ENCODE data around the gene RHNO1. TPM values are rescaled to one million over a fixed set of nuclear protein-coding genes. Genes with fewer than 3 reads are reported as not detected.

Gene RHNO1
- total and polyA plus RNA-seq, 2 of the 13 experiments (the other 11 are each of a cell fraction or from before 2014, with no cell fraction given): 27.2 to 49.6 TPM

GRCh38 chr12:2836574-2836973, 40.4 kb upstream of the RHNO1 start:
- Histone ChIP-seq H3K27ac (ENCODE audit: extremely low read length, insufficient read depth, low read length) (no peak overlapping the region), H3K36me3 (replicated peaks in 1 of 2; ENCODE audit: control insufficient read depth in 1 of 2, insufficient read depth in 2 of 2, low read length in 2 of 2) (peaks cover 0 to 3% of the 10 kb centered on the region in 2 experiments; a peak in 3 of 5 replicates), H3K79me2 (ENCODE audit: insufficient read depth, low read length) (no peaks in the 10 kb centered on the region), H3K9ac (ENCODE audit: insufficient read depth, low read depth, low read length) (no peak overlapping the region), H4K20me1 (ENCODE audit: insufficient read depth, low read length) (no peaks in the 10 kb centered on the region), H3K4me2 (ENCODE audit: low read depth, low read length) (no peak overlapping the region), H3K4me3 (replicated peaks in 1 of 3; ENCODE audit: insufficient read depth in 1 of 3, low read depth in 2 of 3, low read length in 3 of 3) (no peak overlapping the region), H3K9me3 (ENCODE audit: low read length) (no peaks in the 10 kb centered on the region), H3K4me1 (ENCODE audit: insufficient read depth, low read length) (no peaks in the 10 kb centered on the region), H3K27me3 (ENCODE audit: control insufficient read depth in 1 of 2, insufficient read depth in 2 of 2, low read length in 2 of 2) (no peaks in the 10 kb centered on the region), H2AFZ (ENCODE audit: low read length) (no peak overlapping the region)
- no peak for TF ChIP-seq TBX2 (CRISPR knock-in tag; IDR thresholded peaks at IDR 0.05; ENCODE audit: borderline replicate concordance)
- 92% methylated on average over 8 of the region's 8 CpGs for WGBS (ENCODE audit: low lambda C conversion rate)
- ATAC-seq (no peak), FAIRE-seq (no peak), DNase-seq (ENCODE audit: low spot score) (no peak)
- POLR2A ChIA-PET: interaction anchor here (1.6 kb wide), 1 partner anchor 13 kb away, joined by 3 read pairs; no protein-coding TSS in a partner anchor
- in situ Hi-C loops (cut with HindIII; ENCODE audit: extremely low pct_ligation_motif_present, low pct_unique_long_range_greater_than_20kb) (no loop called here), intact Hi-C loops (cut with micrococcal nuclease; ENCODE audit: unreplicated experiment) (no loop called here)
- no TSS peak for BruUV-seq (replicated peaks)
- CTCF ChIA-PET (ENCODE audit: low intra/inter-chr PET ratio, low total read pairs): no interaction called here

- DNase-seq (ENCODE audit: low spot score) (no peak), FAIRE-seq (no peak), ATAC-seq (no peak)
- Histone ChIP-seq H3K4me1 (ENCODE audit: insufficient read depth, low read length) (peaks cover 13% of the 10 kb centered on the region), H3K4me3 (replicated peaks in 1 of 3; ENCODE audit: insufficient read depth in 1 of 3, low read depth in 2 of 3, low read length in 3 of 3) (no peak overlapping the region), H4K20me1 (ENCODE audit: insufficient read depth, low read length) (no peaks in the 10 kb centered on the region), H3K4me2 (ENCODE audit: low read depth, low read length) (no peak overlapping the region), H3K79me2 (ENCODE audit: insufficient read depth, low read length) (no peaks in the 10 kb centered on the region), H3K36me3 (replicated peaks in 1 of 2; ENCODE audit: control insufficient read depth in 1 of 2, insufficient read depth in 2 of 2, low read length in 2 of 2) (peaks cover 3 to 4% of the 10 kb centered on the region in 2 experiments; a peak in 3 of 5 replicates), H3K27ac (ENCODE audit: extremely low read length, insufficient read depth, low read length) (no peak overlapping the region), H3K9ac (ENCODE audit: insufficient read depth, low read depth, low read length) (no peak overlapping the region), H3K9me3 (ENCODE audit: low read length) (no peaks in the 10 kb centered on the region), H2AFZ (ENCODE audit: low read length) (no peak overlapping the region), H3K27me3 (ENCODE audit: control insufficient read depth in 1 of 2, insufficient read depth in 2 of 2, low read length in 2 of 2) (no peaks in the 10 kb centered on the region; a peak in 1 of 5 replicates)
- 94% methylated on average over 6 of the region's 9 CpGs for WGBS (ENCODE audit: low lambda C conversion rate)
- POLR2A ChIA-PET: no interaction called here
- no TSS peak for BruUV-seq (replicated peaks)
- intact Hi-C loops (cut with micrococcal nuclease; ENCODE audit: unreplicated experiment): no loop called here
- TF ChIP-seq ZNF780A (CRISPR knock-in tag; IDR thresholded peaks at IDR 0.05) (no peak), MIER2 (CRISPR knock-in tag; IDR thresholded peaks at IDR 0.05) (no peak), ZMYM2 (CRISPR knock-in tag; IDR thresholded peaks at IDR 0.05) (no peak), RAD51 (IDR thresholded peaks at IDR 0.05; ENCODE audit: borderline replicate concordance) (no peak), IKZF4 (CRISPR knock-in tag; IDR thresholded peaks at IDR 0.05; ENCODE audit: borderline replicate concordance, low read depth, not compliant biosample characterization) (no peak), ZBTB7A (CRISPR knock-in tag; IDR thresholded peaks at IDR 0.05) (no peak), SP4 (CRISPR knock-in tag; IDR thresholded peaks at IDR 0.05) (no peak), ZBTB43 (CRISPR knock-in tag; conservative IDR thresholded peaks at IDR 0.05) (no peak), ZFP36 (IDR thresholded peaks at IDR 0.05; ENCODE audit: borderline replicate concordance, low read depth, low read length, partially characterized antibody) (no peak), MAX (IDR thresholded peaks at IDR 0.05) (no peak), MXI1 (IDR thresholded peaks at IDR 0.05; ENCODE audit: borderline replicate concordance, low read depth, low read length) (no peak), ZNF616 (CRISPR knock-in tag; IDR thresholded peaks at IDR 0.05; ENCODE audit: low read depth) (no peak), MNT (IDR thresholded peaks at IDR 0.05) (no peak), ZNF331 (CRISPR knock-in tag; IDR thresholded peaks at IDR 0.05) (no peak), SALL1 (CRISPR knock-in tag; IDR thresholded peaks at IDR 0.05) (no peak), NR2F1 (CRISPR knock-in tag; IDR thresholded peaks at IDR 0.05) (no peak)
- CTCF ChIA-PET (ENCODE audit: low intra/inter-chr PET ratio, low total read pairs): no interaction called here
- in situ Hi-C loops (cut with HindIII; ENCODE audit: extremely low pct_ligation_motif_present, low pct_unique_long_range_greater_than_20kb): no loop called here
These were observed 35.9 kb upstream of the RHNO1 start for GRCh38 chr12:2841056-2841650.
